Retinal pigment epithelial cell (primary cell): ENCODE results near the gene SARS1.

ENCODE experiments used
- DNase-seq: peaks from one replicate; pipeline ENCODE4 v3.0.0-alpha.2; 2010; ENCODE audit warnings: low read depth
- H3K4me3 ChIP-seq: 2 replicates; pipeline ENCODE4 v1.5.1; 2011; ENCODE audit warnings: mild to moderate bottlenecking, low read length, control low read depth, moderate library complexity
- CTCF ChIP-seq: conservative IDR thresholded peaks from 2 replicates; pipeline ENCODE4 v1.5.1; 2011; ENCODE audit warnings: low read depth, low read length, control low read depth, inconsistent platforms

SARS1 gene

GRCh38 chr1:109272831-109273547 is 59.3 kb downstream of the SARS1 start:
- DNase-seq, result no peak
- peak; percentile 4 for TF ChIP-seq CTCF
- H3K4me3 ChIP-seq, result no peak overlapping the region

- H3K4me3 ChIP-seq, result no peak overlapping the region
- no peak for TF ChIP-seq CTCF
- no peak for DNase-seq
Observed at GRCh38 chr1:109273570-109274288, 60.0 kb downstream of the SARS1 start.

- no peak overlapping the region for H3K4me3 ChIP-seq
- no peak for DNase-seq
- TF ChIP-seq CTCF, result no peak
Observed at GRCh38 chr1:109274533-109275476, 61.1 kb downstream of the SARS1 start.

- no peak for DNase-seq
- TF ChIP-seq CTCF, result no peak
- no peak overlapping the region for H3K4me3 ChIP-seq
Observed at GRCh38 chr1:109275706-109276345, 62.1 kb downstream of the SARS1 start.

GRCh38 chr1:109277434-109278204 is 63.9 kb downstream of the SARS1 start:
- H3K4me3 ChIP-seq, result no peak overlapping the region
- DNase-seq, result no peak
- peak; percentile 94 for TF ChIP-seq CTCF
